HL-60 (cell line): ENCODE results near the gene FAF1.
"Not testable (repeated sequence)": the region's sequence is repeated elsewhere in the genome, so short reads cannot be mapped to it uniquely, and the experiment has no call there.

Experiments
- DNase-seq, 2 experiments: peaks; one replicate each; pipeline ENCODE4 v3.0.0-alpha.2; 2010 to 2020; ENCODE audit warnings: low read depth in 1 of 2, low spot score in 1 of 2
- H3K27ac ChIP-seq: fragments of 250-450 bp; sonication (Bioruptor Pico); replicated peaks from 2 replicates; pipeline ENCODE4 v1.5.1; 2020; ENCODE audit warnings: mild to moderate bottlenecking, moderate library complexity
- H3K27me3 ChIP-seq: fragments of 250-450 bp; sonication (Bioruptor Pico); 2 replicates; pipeline ENCODE4 v1.5.1; 2021; ENCODE audit warnings: mild to moderate bottlenecking, moderate library complexity; ENCODE audit not compliant: insufficient read depth, poor library complexity, severe bottlenecking
- H3K4me3 ChIP-seq: replicated peaks from 2 replicates; pipeline ENCODE4 v1.5.1; 2011; ENCODE audit warnings: mild to moderate bottlenecking, control low read depth, low read length; ENCODE audit not compliant: insufficient read depth
- CTCF ChIP-seq: IDR thresholded peaks from one replicate; pipeline ENCODE4 v1.5.1; 2011; ENCODE audit warnings: low read length, control low read depth, inconsistent platforms; ENCODE audit not compliant: insufficient read depth
- GABPA ChIP-seq: IDR thresholded peaks from 2 replicates; pipeline ENCODE4 v1.6.1; 2012; ENCODE audit warnings: low read depth
- POLR2AphosphoS5 ChIP-seq: IDR thresholded peaks from 2 replicates; pipeline ENCODE4 v1.6.1; 2012; ENCODE audit warnings: low read depth
- REST ChIP-seq: IDR thresholded peaks from 2 replicates; pipeline ENCODE4 v1.6.1; 2012; ENCODE audit warnings: low read depth; ENCODE audit not compliant: insufficient replicate concordance
- SPI1 ChIP-seq: IDR thresholded peaks from 2 replicates; pipeline ENCODE4 v1.6.1; 2012; ENCODE audit warnings: low read depth, mild to moderate bottlenecking, borderline replicate concordance

Gene FAF1

GRCh38 chr1:50913954-50914353 lies 46.1 kb downstream of the FAF1 start:
- DNase-seq, result no peak
- TF ChIP-seq CTCF (no peak), REST (no peak)
- no peak overlapping the region for H3K27ac ChIP-seq
- H3K27me3 ChIP-seq, result no peaks in the 10 kb centered on the region
- H3K4me3 ChIP-seq, result no peak overlapping the region

GRCh38 chr1:50910356-50910755 lies 49.7 kb downstream of the FAF1 start:
- DNase-seq, H3K27me3 ChIP-seq, H3K27ac ChIP-seq, H3K4me3 ChIP-seq: not testable (repeated sequence)

GRCh38 chr1:50907610-50908009 lies 52.5 kb downstream of the FAF1 start:
- H3K4me3 ChIP-seq, H3K27ac ChIP-seq, DNase-seq, H3K27me3 ChIP-seq: not testable (repeated sequence)

- not testable (repeated sequence) for H3K27ac ChIP-seq, DNase-seq
Observed at GRCh38 chr1:50906050-50906449, 54.0 kb downstream of the FAF1 start.

GRCh38 chr1:50902419-50902818 lies 57.6 kb downstream of the FAF1 start:
- TF ChIP-seq REST (no peak), CTCF (no peak), GABPA (no peak), POLR2AphosphoS5 (no peak), SPI1 (no peak)

More at GRCh38 chr1:50906050-50906449, 54.0 kb downstream of the FAF1 start:
- H3K27me3 ChIP-seq, H3K4me3 ChIP-seq: not testable (repeated sequence)

GRCh38 chr1:50901872-50902271 lies 58.2 kb downstream of the FAF1 start:
- H3K27ac ChIP-seq, result no peak overlapping the region
- no peak for DNase-seq
- no peak overlapping the region for H3K4me3 ChIP-seq
- TF ChIP-seq SPI1 (no peak), POLR2AphosphoS5 (no peak), REST (no peak), CTCF (no peak), GABPA (no peak)
- no peaks in the 10 kb centered on the region for H3K27me3 ChIP-seq

More at GRCh38 chr1:50902419-50902818, 57.6 kb downstream of the FAF1 start:
- no peak overlapping the region for H3K27ac ChIP-seq
- H3K27me3 ChIP-seq, result no peaks in the 10 kb centered on the region
- no peak overlapping the region for H3K4me3 ChIP-seq
- no peak for DNase-seq
